Liver (tissue), 9 donors: Measurements from ENCODE around the gene INSIG2. TPM values are rescaled to one million over a fixed set of nuclear protein-coding genes. Genes with fewer than 3 reads are reported as not detected.

Source experiments
- DNase-seq: peaks from one replicate; pipeline ENCODE4 v3.0.0-alpha.2; 2017; ENCODE audit warnings: low spot score
- H3K27ac ChIP-seq, 2 donors: one replicate each; pipeline ENCODE4 v1.7.0; 2013; ENCODE audit warnings: inconsistent platforms in 2 of 2, low read length in 2 of 2, control low read depth in 1 of 2, low read depth in 1 of 2, mild to moderate bottlenecking in 1 of 2
- H3K27me3 ChIP-seq, 4 donors: one replicate each; pipeline versions ENCODE4 v1.6.1 to v1.7.0; 2013; ENCODE audit warnings: low read length in 3 of 4, inconsistent platforms in 1 of 4, mild to moderate bottlenecking in 1 of 4, moderate library complexity in 1 of 4; ENCODE audit not compliant: control insufficient read depth in 4 of 4, insufficient read depth in 4 of 4
- H3K36me3 ChIP-seq, 4 donors: one replicate each; pipeline versions ENCODE4 v1.6.1 to v1.7.0; 2013; ENCODE audit warnings: low read length in 3 of 4, mild to moderate bottlenecking in 3 of 4, low read depth in 1 of 4, moderate library complexity in 1 of 4; ENCODE audit not compliant: control insufficient read depth in 4 of 4, insufficient read depth in 3 of 4
- H3K4me1 ChIP-seq, 4 donors: one replicate each; pipeline versions ENCODE4 v1.6.1 to v1.7.0; 2013; ENCODE audit warnings: low read length in 3 of 4, mild to moderate bottlenecking in 3 of 4, moderate library complexity in 1 of 4; ENCODE audit not compliant: control insufficient read depth in 4 of 4, insufficient read depth in 4 of 4
- H3K4me3 ChIP-seq, 3 donors: one replicate each; pipeline versions ENCODE4 v1.6.1 to v1.7.0; 2013; ENCODE audit warnings: low read length in 3 of 3, control low read depth in 1 of 3, low read depth in 1 of 3, mild to moderate bottlenecking in 1 of 3
- H3K9ac ChIP-seq, 2 donors: one replicate each; pipeline ENCODE4 v1.7.0; 2013; ENCODE audit warnings: low read length in 2 of 2, mild to moderate bottlenecking in 2 of 2, moderate library complexity in 2 of 2, control low read depth in 1 of 2, low read depth in 1 of 2
- H3K9me3 ChIP-seq, 4 donors: one replicate each; pipeline versions ENCODE4 v1.6.1 to v1.7.0; 2013; ENCODE audit warnings: low read length in 3 of 4; ENCODE audit not compliant: control insufficient read depth in 4 of 4
- CTCF ChIP-seq: fragments of 150-350 bp; IDR thresholded peaks from 2 replicates; pipeline ENCODE4 v1.5.1; 2017; ENCODE audit warnings: improper control_type of control experiment, low read depth, low read length; ENCODE audit not compliant: missing input control
- EGR1 ChIP-seq, 2 donors: IDR thresholded peaks; 2 replicates each; pipeline ENCODE4 v1.6.1; 2016 to 2018; ENCODE audit warnings: antibody characterized with exemption in 2 of 2, low read depth in 2 of 2
- FOXA1 ChIP-seq: IDR thresholded peaks from 2 replicates; pipeline ENCODE4 v1.6.1; 2016; ENCODE audit warnings: antibody characterized with exemption
- FOXA2 ChIP-seq: IDR thresholded peaks from 2 replicates; pipeline ENCODE4 v1.6.1; 2016; ENCODE audit warnings: antibody characterized with exemption
- GABPA ChIP-seq, 2 donors: IDR thresholded peaks in 1 of 2; conservative IDR thresholded peaks in 1 of 2; 2 replicates each; pipeline ENCODE4 v1.6.1; 2016; ENCODE audit warnings: antibody characterized with exemption in 2 of 2, mild to moderate bottlenecking in 1 of 2, moderate library complexity in 1 of 2
- HNF4A ChIP-seq, 2 donors: conservative IDR thresholded peaks; 2 replicates each; pipeline ENCODE4 v1.6.1; 2016; ENCODE audit warnings: antibody characterized with exemption in 2 of 2, mild to moderate bottlenecking in 2 of 2
- HNF4G ChIP-seq: IDR thresholded peaks from 2 replicates; pipeline ENCODE4 v1.6.1; 2016; ENCODE audit warnings: antibody characterized with exemption
- JUND ChIP-seq, 2 donors: IDR thresholded peaks; 2 replicates each; pipeline ENCODE4 v1.6.1; 2016; ENCODE audit warnings: antibody characterized with exemption in 2 of 2
- NR2F2 ChIP-seq: IDR thresholded peaks from 2 replicates; pipeline ENCODE4 v1.6.1; 2016; ENCODE audit warnings: antibody characterized with exemption
- RAD21 ChIP-seq, 2 donors: IDR thresholded peaks; 2 replicates each; pipeline ENCODE4 v1.6.1; 2016; ENCODE audit warnings: antibody characterized with exemption in 2 of 2, mild to moderate bottlenecking in 2 of 2
- REST ChIP-seq: IDR thresholded peaks from 2 replicates; pipeline ENCODE4 v1.6.1; 2016; ENCODE audit warnings: antibody characterized with exemption, mild to moderate bottlenecking
- RXRA ChIP-seq, 2 donors: IDR thresholded peaks; 2 replicates each; pipeline ENCODE4 v1.6.1; 2017 to 2018; ENCODE audit warnings: antibody characterized with exemption in 2 of 2, mild to moderate bottlenecking in 1 of 2
- SP1 ChIP-seq: IDR thresholded peaks from 2 replicates; pipeline ENCODE4 v1.6.1; 2018; ENCODE audit warnings: antibody characterized with exemption, mild to moderate bottlenecking
- TAF1 ChIP-seq: conservative IDR thresholded peaks from 2 replicates; pipeline ENCODE4 v1.6.1; 2016; ENCODE audit warnings: antibody characterized with exemption, mild to moderate bottlenecking
- YY1 ChIP-seq: IDR thresholded peaks from 2 replicates; pipeline ENCODE4 v1.6.1; 2016; ENCODE audit warnings: antibody characterized with exemption, mild to moderate bottlenecking
- WGBS: extraction: QIAGEN DNeasy Blood & Tissue Kit; methylation state at CpG from one replicate; pipeline ENCODE4 v1.1.7; 2013; 5-methylcytosine and 5-hydroxymethylcytosine counted together
- polyA plus RNA-seq, 2 donors: library from polyadenylated mRNA; stranded (reverse) in 1 of 2; unstranded in 1 of 2; fragments of 200-250 nt in 1 of 2; fragments of >200 nt in 1 of 2; fragmentation: Nextera tagmentation in 1 of 2; extraction: Ambion mirVana in 1 of 2; gene quantifications; one replicate each; pipeline versions ENCODE4 v1.2.1 to v1.2.3, GENCODE V29; 2013 to 2015
- total RNA-seq, 2 donors: library from RNA; depleted of rRNA; stranded (reverse); fragments of >200 nt; gene quantifications; one replicate each; pipeline ENCODE4 v1.2.3, GENCODE V29; 2014
- TF ChIP-seq, protein P1 (sequence below): IDR thresholded peaks from 2 replicates; pipeline ENCODE4 v1.6.1; 2016; ENCODE audit warnings: antibody characterized with exemption
- TF ChIP-seq, protein P2 (sequence below): IDR thresholded peaks from 2 replicates; pipeline ENCODE4 v1.6.1; 2016; ENCODE audit warnings: antibody characterized with exemption
- TF ChIP-seq, protein P3 (sequence below): IDR thresholded peaks from 2 replicates; pipeline ENCODE4 v1.6.1; 2016; ENCODE audit warnings: antibody characterized with exemption
- donor health status: healthy.
- donor health status: healthy.
- donor health status: healthy.
- donor health status: healthy.
- donor health status: healthy.

INSIG2 gene
- total and polyA plus RNA-seq, 4 donors = 11.3 to 18.5 (median 15.6) TPM

DNA sequence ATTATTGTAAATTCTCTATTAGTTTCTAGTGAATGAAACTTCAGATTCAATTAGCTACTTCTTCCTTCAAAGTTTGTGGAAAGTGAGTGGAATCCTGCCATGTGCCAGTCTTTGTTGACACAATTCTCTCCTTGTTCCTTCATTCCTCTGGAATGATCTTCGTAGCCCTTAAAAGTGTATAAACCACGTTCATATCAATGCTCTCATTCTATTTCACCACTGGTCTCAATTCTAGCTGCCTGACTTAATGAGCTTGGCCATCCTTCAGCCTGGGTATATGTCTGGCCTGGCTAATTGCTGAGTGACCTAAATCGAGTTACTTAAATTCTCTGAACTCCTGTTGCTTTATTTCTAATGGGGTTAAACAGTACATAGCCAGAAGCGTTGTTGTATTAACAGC is 43.5 kb downstream of the INSIG2 start:
- no peak for TF ChIP-seq EGR1 (IDR thresholded peaks at IDR 0.05; ENCODE audit: low read depth in 2 of 2)
- TF ChIP-seq FOXA2 = no peak
- TF ChIP-seq CTCF = no peak
- no peak for TF ChIP-seq GABPA (IDR thresholded peaks at IDR 0.05 in 1 of 2, conservative IDR thresholded peaks at IDR 0.05 in 1 of 2)
- TF ChIP-seq, protein P1, sequence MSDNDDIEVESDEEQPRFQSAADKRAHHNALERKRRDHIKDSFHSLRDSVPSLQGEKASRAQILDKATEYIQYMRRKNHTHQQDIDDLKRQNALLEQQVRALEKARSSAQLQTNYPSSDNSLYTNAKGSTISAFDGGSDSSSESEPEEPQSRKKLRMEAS = no peak
- no peak for TF ChIP-seq JUND (IDR thresholded peaks at IDR 0.05)
- TF ChIP-seq NR2F2 = no peak
- TF ChIP-seq, protein P2, sequence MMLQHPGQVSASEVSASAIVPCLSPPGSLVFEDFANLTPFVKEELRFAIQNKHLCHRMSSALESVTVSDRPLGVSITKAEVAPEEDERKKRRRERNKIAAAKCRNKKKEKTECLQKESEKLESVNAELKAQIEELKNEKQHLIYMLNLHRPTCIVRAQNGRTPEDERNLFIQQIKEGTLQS = no peak
- no peak for TF ChIP-seq HNF4G
- TF ChIP-seq, protein P3, sequence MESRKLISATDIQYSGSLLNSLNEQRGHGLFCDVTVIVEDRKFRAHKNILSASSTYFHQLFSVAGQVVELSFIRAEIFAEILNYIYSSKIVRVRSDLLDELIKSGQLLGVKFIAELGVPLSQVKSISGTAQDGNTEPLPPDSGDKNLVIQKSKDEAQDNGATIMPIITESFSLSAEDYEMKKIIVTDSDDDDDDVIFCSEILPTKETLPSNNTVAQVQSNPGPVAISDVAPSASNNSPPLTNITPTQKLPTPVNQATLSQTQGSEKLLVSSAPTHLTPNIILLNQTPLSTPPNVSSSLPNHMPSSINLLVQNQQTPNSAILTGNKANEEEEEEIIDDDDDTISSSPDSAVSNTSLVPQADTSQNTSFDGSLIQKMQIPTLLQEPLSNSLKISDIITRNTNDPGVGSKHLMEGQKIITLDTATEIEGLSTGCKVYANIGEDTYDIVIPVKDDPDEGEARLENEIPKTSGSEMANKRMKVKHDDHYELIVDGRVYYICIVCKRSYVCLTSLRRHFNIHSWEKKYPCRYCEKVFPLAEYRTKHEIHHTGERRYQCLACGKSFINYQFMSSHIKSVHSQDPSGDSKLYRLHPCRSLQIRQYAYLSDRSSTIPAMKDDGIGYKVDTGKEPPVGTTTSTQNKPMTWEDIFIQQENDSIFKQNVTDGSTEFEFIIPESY = no peak
- no peak for TF ChIP-seq RAD21 (IDR thresholded peaks at IDR 0.05)
- no peak for TF ChIP-seq SP1
- TF ChIP-seq FOXA1 = no peak
- TF ChIP-seq TAF1 = no peak
- no peak for TF ChIP-seq HNF4A (conservative IDR thresholded peaks at IDR 0.05)
- no peak for TF ChIP-seq RXRA (IDR thresholded peaks at IDR 0.05)
- TF ChIP-seq REST = no peak
- TF ChIP-seq YY1 = no peak
- no peak overlapping the region for H3K9ac ChIP-seq
- DNase-seq = no peak
- no peak overlapping the region for H3K4me3 ChIP-seq
- no peaks in the 10 kb centered on the region for H3K9me3 ChIP-seq
- no peaks in the 10 kb centered on the region for H3K27me3 ChIP-seq
- H3K4me1 ChIP-seq = no peaks in the 10 kb centered on the region
- H3K27ac ChIP-seq = no peak overlapping the region
- no peaks in the 10 kb centered on the region for H3K36me3 ChIP-seq
- WGBS = 91% methylated on average over 4 of the region's 4 CpGs
